Naive thymus-derived CD8-positive, alpha-beta T cell (primary cell): Measurements from ENCODE around the gene CIDEB. TPM values are rescaled to one million over a fixed set of nuclear protein-coding genes. Genes with fewer than 3 reads are reported as not detected.
A peak's percentile ranks its signal among the peaks of the same experiment; 100 is the strongest.

ENCODE experiments used
- ATAC-seq, 2 donors: fragments of 150-1000 bp; cut with Tn5 transposase in 1 of 2; sonication (Bioruptor Pico), chemical (Tn5 transposase) in 1 of 2; 1 replicate in 1 of 2; 2 replicates in 1 of 2; pipeline ENCODE4 v1.10.0; 2021; ENCODE audit warnings: mild to moderate bottlenecking in 2 of 2, moderate library complexity in 2 of 2
- POLR2A ChIA-PET: fragments of 350-600 bp; sonication (Branson Sonifier 250); formaldehyde crosslinking; loops from one replicate; lab custom pipeline; 2021; ENCODE audit warnings: antibody characterized with exemption; lab: Charles Lee
- DNase-seq, 10 donors: peaks; one replicate each; pipeline versions ENCODE4 v3.0.0 to v3.0.0-alpha.2; 2020 to 2022
- H3K27ac Mint-ChIP-seq, 10 donors: one replicate each; pipeline ENCODE4 v1.8.0; 2020 to 2022; ENCODE audit warnings: mild to moderate bottlenecking in 10 of 10, mixed read lengths in 10 of 10, moderate library complexity in 4 of 10, inconsistent platforms in 1 of 10
- H3K27me3 Mint-ChIP-seq, 5 donors: one replicate each; pipeline ENCODE4 v1.8.0; 2021 to 2022; ENCODE audit warnings: mixed read lengths in 5 of 5
- H3K36me3 Mint-ChIP-seq, 3 donors: one replicate each; pipeline ENCODE4 v1.8.0; 2020 to 2022; ENCODE audit warnings: mixed read lengths in 3 of 3, mild to moderate bottlenecking in 2 of 3, inconsistent platforms in 1 of 3
- H3K4me1 Mint-ChIP-seq, 4 donors: one replicate each; pipeline ENCODE4 v1.8.0; 2021 to 2022; ENCODE audit warnings: mixed read lengths in 4 of 4
- H3K4me3 Mint-ChIP-seq, 10 donors: one replicate each; pipeline ENCODE4 v1.8.0; 2020 to 2022; ENCODE audit warnings: mild to moderate bottlenecking in 10 of 10, mixed read lengths in 10 of 10, moderate library complexity in 6 of 10, inconsistent platforms in 1 of 10
- H3K9me3 Mint-ChIP-seq, 9 donors: one replicate each; pipeline ENCODE4 v1.8.0; 2020 to 2022; ENCODE audit warnings: mixed read lengths in 9 of 9, mild to moderate bottlenecking in 3 of 9, inconsistent platforms in 1 of 9, moderate library complexity in 1 of 9
- polyA plus RNA-seq, 3 donors: library from polyadenylated mRNA; unstranded; fragments of 300-500 nt; fragmentation: Illumina TruSeq; gene quantifications; one replicate each; pipeline ENCODE4 v1.2.3, GENCODE V29; 2021
- total RNA-seq, 8 experiments: library from RNA in 2 of 8; stranded (reverse) in 2 of 8; gene quantifications; one replicate each; pipeline ENCODE4 v1.2.3 and lab custom pipeline; 2021 to 2026

The CIDEB gene
- total and polyA plus RNA-seq, 5 experiments from 2014 or later = 8.6 to 16.1 (median 13.2) TPM

DNA sequence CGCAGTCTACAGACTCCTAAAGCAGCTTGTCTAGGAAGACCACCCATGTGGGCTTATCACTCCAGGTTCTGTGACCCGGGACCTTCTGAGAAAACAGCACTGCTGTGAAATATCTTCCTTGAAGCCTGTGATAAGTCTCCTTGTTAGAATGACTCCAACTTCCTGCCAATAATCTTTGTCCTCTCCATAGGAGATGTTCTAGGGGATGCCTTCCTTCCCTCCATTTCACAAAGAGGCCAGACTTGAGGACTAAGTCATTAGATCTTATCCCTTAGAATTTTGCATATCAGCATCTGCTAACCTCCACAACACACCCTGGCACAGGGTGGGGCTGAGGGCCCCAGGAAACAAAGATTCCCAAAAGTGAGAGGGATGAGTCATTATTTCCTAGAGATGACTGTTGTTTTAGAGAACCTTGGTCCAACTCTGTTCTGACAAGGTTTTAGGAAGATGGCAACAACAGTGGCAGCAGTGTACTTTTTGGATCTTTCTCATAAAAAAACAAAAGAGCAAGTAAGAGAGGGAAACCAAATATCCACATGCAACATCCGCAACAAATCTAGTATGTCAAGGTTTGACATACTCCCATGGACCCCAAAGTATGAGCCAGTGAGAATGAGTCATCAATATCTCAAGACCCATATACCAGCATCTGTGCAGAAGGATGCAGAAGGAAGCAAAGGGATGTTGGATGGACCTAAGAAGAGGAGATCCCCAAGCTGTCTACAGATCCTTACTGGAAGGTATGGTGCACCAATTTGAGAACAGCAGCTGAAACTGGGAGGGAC is 9.6 kb upstream of the CIDEB start:
- H3K4me3 Mint-ChIP-seq = no peak overlapping the region
- H3K9me3 Mint-ChIP-seq = no peaks in the 10 kb centered on the region
- DNase-seq (peak in 1 of 10 donors; percentile 22), ATAC-seq (no peak)
- no peaks in the 10 kb centered on the region for H3K36me3 Mint-ChIP-seq
- peak overlapping the region in 2 of 10 donors; percentile 16 to 22 for H3K27ac Mint-ChIP-seq
- POLR2A ChIA-PET = interaction anchor here (1.1 kb wide), 1 partner anchor 75 kb away, joined by 4 read pairs; the partner anchor contains the start of gene TINF2
- H3K27me3 Mint-ChIP-seq = peaks cover 0 to 6% (median 0%) of the 10 kb centered on the region in 5 donors
- peaks cover 25 to 40% (median 34%) of the 10 kb centered on the region in 4 donors for H3K4me1 Mint-ChIP-seq

DNA sequence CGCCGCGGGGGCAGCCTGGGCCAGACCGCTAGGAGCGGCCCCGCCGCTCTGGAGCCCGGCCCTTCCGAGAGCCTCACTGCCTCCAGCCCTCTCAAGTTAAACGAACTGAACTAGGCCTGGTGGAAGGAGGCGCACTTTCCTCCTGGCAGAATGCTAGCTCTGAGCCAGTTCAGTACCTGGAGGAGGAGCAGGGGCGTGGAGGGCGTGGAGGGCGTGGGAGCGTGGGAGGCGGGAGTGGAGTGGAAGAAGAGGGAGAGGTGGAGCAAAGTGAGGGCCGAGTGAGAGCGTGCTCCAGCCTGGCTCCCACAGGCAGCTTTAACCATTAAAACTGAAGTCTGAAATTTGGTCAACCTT is 8.8 kb upstream of the CIDEB start:
- no peak for DNase-seq
- Mint-ChIP-seq H3K4me3 (no peak overlapping the region), H3K9me3 (no peaks in the 10 kb centered on the region), H3K27me3 (peaks cover 0 to 4% (median 0%) of the 10 kb centered on the region in 5 donors), H3K27ac (no peak overlapping the region), H3K4me1 (peaks cover 31 to 47% (median 42%) of the 10 kb centered on the region in 4 donors), H3K36me3 (no peaks in the 10 kb centered on the region)
- POLR2A ChIA-PET = no interaction called here
- ATAC-seq = no peak

DNA sequence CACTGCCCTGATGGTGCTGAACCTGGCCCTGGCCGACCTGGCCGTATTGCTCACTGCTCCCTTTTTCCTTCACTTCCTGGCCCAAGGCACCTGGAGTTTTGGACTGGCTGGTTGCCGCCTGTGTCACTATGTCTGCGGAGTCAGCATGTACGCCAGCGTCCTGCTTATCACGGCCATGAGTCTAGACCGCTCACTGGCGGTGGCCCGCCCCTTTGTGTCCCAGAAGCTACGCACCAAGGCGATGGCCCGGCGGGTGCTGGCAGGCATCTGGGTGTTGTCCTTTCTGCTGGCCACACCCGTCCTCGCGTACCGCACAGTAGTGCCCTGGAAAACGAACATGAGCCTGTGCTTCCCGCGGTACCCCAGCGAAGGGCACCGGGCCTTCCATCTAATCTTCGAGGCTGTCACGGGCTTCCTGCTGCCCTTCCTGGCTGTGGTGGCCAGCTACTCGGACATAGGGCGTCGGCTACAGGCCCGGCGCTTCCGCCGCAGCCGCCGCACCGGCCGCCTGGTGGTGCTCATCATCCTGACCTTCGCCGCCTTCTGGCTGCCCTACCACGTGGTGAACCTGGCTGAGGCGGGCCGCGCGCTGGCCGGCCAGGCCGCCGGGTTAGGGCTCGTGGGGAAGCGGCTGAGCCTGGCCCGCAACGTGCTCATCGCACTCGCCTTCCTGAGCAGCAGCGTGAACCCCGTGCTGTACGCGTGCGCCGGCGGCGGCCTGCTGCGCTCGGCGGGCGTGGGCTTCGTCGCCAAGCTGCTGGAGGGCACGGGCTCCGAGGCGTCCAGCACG is 8.2 kb upstream of the CIDEB start:
- H3K27ac Mint-ChIP-seq = peak overlapping the region in 4 of 10 donors; percentile 22 to 60 (median 35)
- no peak for ATAC-seq
- DNase-seq = peak in 1 of 10 donors; percentile 59
- H3K36me3 Mint-ChIP-seq = no peaks in the 10 kb centered on the region
- no peaks in the 10 kb centered on the region for H3K9me3 Mint-ChIP-seq
- peaks cover 0 to 4% (median 0%) of the 10 kb centered on the region in 5 donors for H3K27me3 Mint-ChIP-seq
- peak overlapping the region in 2 of 10 donors; percentile 36 to 62 for H3K4me3 Mint-ChIP-seq
- H3K4me1 Mint-ChIP-seq = peaks cover 31 to 47% (median 44%) of the 10 kb centered on the region in 4 donors
- POLR2A ChIA-PET = no interaction called here

DNA sequence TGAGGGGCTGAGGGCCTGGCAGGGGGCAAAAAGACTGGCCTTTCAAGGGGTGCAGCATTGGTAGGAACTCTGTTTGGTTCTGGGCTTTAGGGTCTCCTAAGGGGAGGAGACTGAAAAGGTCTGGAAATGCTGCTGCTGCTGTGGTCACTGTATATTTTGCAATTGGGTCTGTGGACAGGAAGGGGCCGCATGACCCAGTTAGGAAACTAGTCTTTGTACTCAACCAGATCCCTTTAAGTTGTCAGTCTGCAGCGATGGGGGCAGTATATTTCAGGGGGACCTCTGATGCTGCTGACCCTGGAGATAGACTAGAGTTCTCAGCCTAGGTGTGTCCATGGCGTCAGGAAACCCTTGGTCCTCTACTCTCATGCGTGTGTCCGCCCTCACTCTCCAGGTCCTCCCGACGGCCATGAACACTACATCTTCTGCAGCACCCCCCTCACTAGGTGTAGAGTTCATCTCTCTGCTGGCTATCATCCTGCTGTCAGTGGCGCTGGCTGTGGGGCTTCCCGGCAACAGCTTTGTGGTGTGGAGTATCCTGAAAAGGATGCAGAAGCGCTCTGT is 7.5 kb upstream of the CIDEB start:
- H3K36me3 Mint-ChIP-seq = no peaks in the 10 kb centered on the region
- peaks cover 0 to 4% (median 0%) of the 10 kb centered on the region in 5 donors for H3K27me3 Mint-ChIP-seq
- H3K9me3 Mint-ChIP-seq = no peaks in the 10 kb centered on the region
- peak in 1 of 10 donors; percentile 51 for DNase-seq
- peaks cover 31 to 49% (median 46%) of the 10 kb centered on the region in 4 donors for H3K4me1 Mint-ChIP-seq
- ATAC-seq = no peak
- H3K4me3 Mint-ChIP-seq = peak overlapping the region in 3 of 10 donors; percentile 26 to 62 (median 44)
- H3K27ac Mint-ChIP-seq = peak overlapping the region in 7 of 10 donors; percentile 18 to 69 (median 48)
- POLR2A ChIA-PET = no interaction called here

DNA sequence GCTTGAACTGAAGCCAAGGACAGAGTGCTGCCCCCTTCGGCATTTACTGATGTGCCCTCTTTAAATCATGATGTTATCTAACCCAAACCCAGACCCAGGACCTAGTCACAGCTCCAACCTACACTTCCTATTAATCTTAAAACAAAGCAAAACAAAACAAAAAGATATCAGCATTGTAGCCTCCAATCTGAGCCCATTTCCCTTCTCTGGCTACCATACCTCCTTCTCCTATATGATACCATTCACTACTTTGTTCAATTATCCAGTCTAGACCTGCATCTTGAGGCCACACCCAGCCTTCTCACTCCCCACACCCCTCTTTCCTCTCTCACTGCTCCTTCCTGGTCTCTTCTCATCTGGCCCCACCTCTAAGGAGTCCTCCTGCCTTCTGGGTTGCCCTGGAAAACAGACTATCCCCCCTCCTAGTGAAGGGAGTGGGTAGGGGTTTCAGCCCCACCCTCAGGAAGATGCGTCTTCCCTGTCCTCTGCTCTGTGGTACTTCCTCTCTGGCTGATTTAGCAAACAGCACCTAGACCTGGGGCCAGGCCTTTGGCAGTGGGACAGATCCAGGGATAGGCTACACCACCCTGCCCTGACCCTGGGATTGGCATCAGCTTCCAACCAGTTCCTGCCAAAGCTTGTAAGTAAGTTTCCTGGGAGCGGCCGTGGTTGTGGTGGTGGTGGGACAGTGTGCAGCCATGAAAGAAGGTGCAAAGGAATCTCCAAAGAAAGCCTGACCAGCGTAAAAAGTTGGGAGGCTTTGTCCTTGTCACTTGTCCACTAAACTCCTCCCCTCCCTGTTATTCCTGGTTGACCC is 6.8 kb upstream of the CIDEB start:
- Mint-ChIP-seq H3K36me3 (no peaks in the 10 kb centered on the region), H3K27ac (peak overlapping the region; percentile 1 to 89 (median 70)), H3K4me1 (peaks cover 34 to 57% (median 54%) of the 10 kb centered on the region in 4 donors), H3K27me3 (peaks cover 0 to 3% (median 0%) of the 10 kb centered on the region in 5 donors), H3K4me3 (peak overlapping the region in 9 of 10 donors; percentile 12 to 87 (median 74)), H3K9me3 (no peaks in the 10 kb centered on the region)
- POLR2A ChIA-PET = interaction anchor here (1.2 to 8.2 kb wide), 4 partner anchors 14 to 99 kb away, joined by 3 to 67 read pairs (median 5); partner anchors contain the start of genes DHRS1, MDP1, NOP9 and TINF2
- ATAC-seq (no peak), DNase-seq (peak in 1 of 10 donors; percentile 30)

DNA sequence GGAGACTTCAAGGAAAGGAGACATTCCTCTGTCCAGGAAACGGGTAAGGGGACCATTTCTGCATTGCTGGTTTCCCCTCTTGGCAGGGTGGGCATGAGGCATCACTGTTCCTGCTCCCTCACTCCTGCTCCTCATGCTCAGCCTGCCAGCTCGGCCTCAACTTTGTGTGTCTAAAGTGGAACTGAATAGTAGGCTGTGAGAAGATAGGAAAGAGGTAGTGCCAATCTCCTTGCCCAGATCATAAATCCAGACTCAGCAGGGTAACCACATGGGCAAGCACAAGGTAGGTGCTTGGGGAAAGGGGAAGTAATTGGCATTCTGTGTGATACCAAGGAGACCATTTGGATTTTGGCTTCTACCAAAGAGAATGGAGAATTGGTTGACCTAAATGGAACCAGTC is 6.1 kb upstream of the CIDEB start:
- Mint-ChIP-seq H3K36me3 (no peaks in the 10 kb centered on the region), H3K27me3 (no peaks in the 10 kb centered on the region), H3K27ac (peak overlapping the region; percentile 63 to 89 (median 80)), H3K9me3 (no peaks in the 10 kb centered on the region), H3K4me1 (peaks cover 34 to 64% (median 61%) of the 10 kb centered on the region in 4 donors), H3K4me3 (peak overlapping the region in 9 of 10 donors; percentile 52 to 87 (median 74))
- no peak for ATAC-seq
- DNase-seq = peak in 1 of 10 donors; percentile 38
- POLR2A ChIA-PET = interaction anchor here (0.7 to 8.2 kb wide), 5 partner anchors 14 to 98 kb away, joined by 3 to 67 read pairs (median 4); partner anchors contain the start of genes DHRS1, MDP1, NOP9 and TINF2

DNA sequence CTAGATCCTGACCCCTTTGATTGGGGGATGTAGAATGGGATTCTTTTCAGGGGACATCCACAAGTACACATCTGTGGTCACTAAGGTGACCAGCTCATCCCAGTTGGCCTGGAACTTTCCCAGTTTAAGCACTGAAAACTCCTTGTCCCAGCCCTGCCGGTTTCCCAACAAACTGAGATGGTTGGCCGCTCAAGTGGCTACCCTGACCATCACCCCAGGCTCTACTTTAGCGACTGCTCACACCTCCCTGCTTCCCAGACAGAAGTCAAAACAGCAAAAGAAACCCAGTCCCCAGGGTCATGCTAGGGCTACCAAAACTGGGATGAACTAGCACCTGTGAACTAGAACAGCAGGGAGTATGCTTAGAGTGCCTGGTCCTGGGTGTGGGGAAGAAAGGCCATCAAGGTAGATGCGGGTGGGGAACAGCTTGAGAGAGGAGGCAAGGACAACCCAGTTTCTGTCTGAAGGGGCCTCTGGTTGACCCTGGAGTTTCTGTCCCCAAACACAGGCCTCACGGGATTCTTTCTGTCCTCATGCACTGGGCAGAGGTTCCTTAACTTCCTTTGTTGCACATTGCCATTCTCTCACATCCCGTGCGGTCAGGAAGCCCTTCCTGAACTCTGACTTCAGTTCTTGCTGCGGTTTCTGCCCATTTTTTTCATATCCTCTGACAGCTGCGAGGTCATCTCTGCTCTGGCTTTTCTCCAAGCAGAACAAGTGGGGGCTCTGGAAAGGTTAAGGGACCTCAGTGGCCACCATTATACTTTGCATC is 5.1 kb upstream of the CIDEB start:
- no peaks in the 10 kb centered on the region for H3K9me3 Mint-ChIP-seq
- POLR2A ChIA-PET = interaction anchor here (0.6 to 8.2 kb wide), 9 partner anchors 8 to 117 kb away, joined by 3 to 67 read pairs (median 4); partner anchors contain the start of genes ADCY4, CBLN3, DHRS1 and KHNYN
- DNase-seq (peak in 5 of 10 donors; percentile 21 to 62 (median 36)), ATAC-seq (no peak)
- peak overlapping the region; percentile 57 to 87 (median 82) for H3K4me3 Mint-ChIP-seq
- H3K36me3 Mint-ChIP-seq = peaks cover 0 to 2% (median 0%) of the 10 kb centered on the region in 3 donors
- peaks cover 37 to 73% (median 69%) of the 10 kb centered on the region in 4 donors for H3K4me1 Mint-ChIP-seq
- peak overlapping the region; percentile 67 to 94 (median 88) for H3K27ac Mint-ChIP-seq
- H3K27me3 Mint-ChIP-seq = no peaks in the 10 kb centered on the region

DNA sequence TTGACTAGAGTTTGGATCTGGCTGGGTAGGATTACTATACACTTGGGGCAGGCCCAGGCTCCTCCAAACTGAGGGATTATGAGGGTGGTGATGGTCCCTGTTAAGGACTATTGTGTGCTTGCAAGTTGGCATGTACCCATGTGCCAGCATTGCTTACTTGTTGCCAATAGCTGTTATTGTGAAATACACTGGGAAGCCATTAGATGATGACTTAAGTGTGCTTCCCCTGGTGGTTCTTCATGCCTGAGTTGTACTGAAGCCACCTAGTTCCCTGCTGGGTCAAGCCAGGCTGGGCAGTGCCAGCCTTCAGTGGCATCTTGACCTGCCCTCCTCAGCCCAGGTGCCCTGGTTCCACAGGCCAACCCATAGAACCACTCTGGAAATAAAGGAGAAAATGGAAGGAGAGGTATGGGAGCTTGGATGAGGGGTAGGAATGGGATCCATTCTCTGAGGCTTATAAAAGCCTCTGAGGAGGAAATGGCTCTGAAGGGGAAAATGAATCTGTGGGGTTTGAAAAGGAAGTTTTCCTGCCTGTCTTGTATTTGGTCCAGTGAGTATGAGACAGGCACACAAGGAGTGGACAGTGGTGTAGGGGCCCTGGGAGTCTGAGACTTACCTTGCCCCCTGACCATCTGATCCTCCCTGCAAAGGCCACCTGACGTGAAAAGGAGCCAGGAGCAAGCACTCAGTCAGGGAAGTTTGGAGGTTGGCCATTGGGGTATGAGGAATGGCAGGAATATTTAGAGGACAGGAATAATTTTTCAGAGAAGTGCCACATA is 4.2 kb upstream of the CIDEB start:
- Mint-ChIP-seq H3K27me3 (no peaks in the 10 kb centered on the region), H3K36me3 (peaks cover 0 to 11% (median 0%) of the 10 kb centered on the region in 3 donors), H3K4me3 (peak overlapping the region; percentile 77 to 87 (median 82)), H3K27ac (peak overlapping the region; percentile 77 to 94 (median 89)), H3K4me1 (peaks cover 41 to 80% (median 73%) of the 10 kb centered on the region in 4 donors), H3K9me3 (no peaks in the 10 kb centered on the region)
- ATAC-seq = peak in 1 of 2 donors; percentile 7
- peak in 2 of 10 donors; percentile 4 to 27 for DNase-seq
- POLR2A ChIA-PET = interaction anchor here (1.0 to 8.2 kb wide), 18 partner anchors 9 to 1010 kb away, joined by 3 to 67 read pairs (median 4); partner anchors contain the start of genes ADCY4, CBLN3, DHRS1 and KHNYN

DNA sequence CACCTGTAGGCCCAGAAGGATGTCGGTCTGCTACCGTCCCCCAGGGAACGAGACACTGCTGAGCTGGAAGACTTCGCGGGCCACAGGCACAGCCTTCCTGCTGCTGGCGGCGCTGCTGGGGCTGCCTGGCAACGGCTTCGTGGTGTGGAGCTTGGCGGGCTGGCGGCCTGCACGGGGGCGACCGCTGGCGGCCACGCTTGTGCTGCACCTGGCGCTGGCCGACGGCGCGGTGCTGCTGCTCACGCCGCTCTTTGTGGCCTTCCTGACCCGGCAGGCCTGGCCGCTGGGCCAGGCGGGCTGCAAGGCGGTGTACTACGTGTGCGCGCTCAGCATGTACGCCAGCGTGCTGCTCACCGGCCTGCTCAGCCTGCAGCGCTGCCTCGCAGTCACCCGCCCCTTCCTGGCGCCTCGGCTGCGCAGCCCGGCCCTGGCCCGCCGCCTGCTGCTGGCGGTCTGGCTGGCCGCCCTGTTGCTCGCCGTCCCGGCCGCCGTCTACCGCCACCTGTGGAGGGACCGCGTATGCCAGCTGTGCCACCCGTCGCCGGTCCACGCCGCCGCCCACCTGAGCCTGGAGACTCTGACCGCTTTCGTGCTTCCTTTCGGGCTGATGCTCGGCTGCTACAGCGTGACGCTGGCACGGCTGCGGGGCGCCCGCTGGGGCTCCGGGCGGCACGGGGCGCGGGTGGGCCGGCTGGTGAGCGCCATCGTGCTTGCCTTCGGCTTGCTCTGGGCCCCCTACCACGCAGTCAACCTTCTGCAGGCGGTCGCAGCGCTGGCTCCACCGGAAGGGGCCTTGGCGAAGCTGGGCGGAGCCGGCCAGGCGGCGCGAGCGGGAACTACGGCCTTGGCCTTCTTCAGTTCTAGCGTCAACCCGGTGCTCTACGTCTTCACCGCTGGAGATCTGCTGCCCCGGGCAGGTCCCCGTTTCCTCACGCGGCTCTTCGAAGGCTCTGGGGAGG is 3.1 kb upstream of the CIDEB start, which contains the start of gene LTB4R:
TSS of gene LTB4R (plus strand) at position 857 of the 959 bp plus-strand sequence. CDS start 4,150 bp downstream, outside the sequence.
- POLR2A ChIA-PET = interaction anchor here (0.8 to 8.2 kb wide), 20 partner anchors 10 to 1009 kb away, joined by 3 to 67 read pairs (median 4); partner anchors contain the start of genes ADCY4, CBLN3, DCAF11 and DHRS1

More for the DNA sequence above, 3.1 kb upstream of the CIDEB start, which contains the start of gene LTB4R:
- peak within 1 kb of the TSS; percentile 77 to 87 (median 82) for H3K4me3 Mint-ChIP-seq
- DNase-seq = peak; percentile 53 to 82 (median 67)
- peak within 1 kb of the TSS; percentile 82 to 95 (median 92) for H3K27ac Mint-ChIP-seq
- H3K9me3 Mint-ChIP-seq = no peaks in the 10 kb centered on the region
- ATAC-seq = peak; percentile 85 to 87
- H3K27me3 Mint-ChIP-seq = no peaks in the 10 kb centered on the region
- H3K4me1 Mint-ChIP-seq = peaks cover 41 to 80% (median 73%) of the 10 kb centered on the region in 4 donors
- H3K36me3 Mint-ChIP-seq = peaks cover 0 to 22% (median under 1%) of the 10 kb centered on the region in 3 donors
